ENCODE data around the gene PITX3.
"Not testable (repeated sequence)": the region's sequence is repeated elsewhere in the genome, so short reads cannot be mapped to it uniquely, and the experiment has no call there.

DNA sequence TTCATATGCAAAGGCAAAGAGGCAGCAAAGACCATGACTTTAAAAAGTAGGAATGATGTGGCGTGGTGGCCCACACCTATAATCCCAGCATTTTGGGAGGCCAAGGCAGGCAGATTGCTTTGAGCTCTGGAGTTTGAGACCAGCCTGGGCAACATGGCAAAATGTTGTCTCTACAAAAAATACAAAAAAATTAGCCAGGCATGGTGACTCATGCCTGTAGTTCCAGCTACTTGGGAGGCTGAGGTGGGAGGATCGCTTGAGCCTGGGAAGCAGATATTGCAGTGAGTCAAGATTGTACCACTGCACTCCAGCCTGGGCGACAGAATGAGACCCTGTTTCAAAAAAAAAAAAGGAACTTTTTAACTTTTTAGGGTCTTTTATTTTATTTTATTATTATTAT is 11.2 kb upstream of the PITX3 start:
- TF ChIP-seq, protein P1, sequence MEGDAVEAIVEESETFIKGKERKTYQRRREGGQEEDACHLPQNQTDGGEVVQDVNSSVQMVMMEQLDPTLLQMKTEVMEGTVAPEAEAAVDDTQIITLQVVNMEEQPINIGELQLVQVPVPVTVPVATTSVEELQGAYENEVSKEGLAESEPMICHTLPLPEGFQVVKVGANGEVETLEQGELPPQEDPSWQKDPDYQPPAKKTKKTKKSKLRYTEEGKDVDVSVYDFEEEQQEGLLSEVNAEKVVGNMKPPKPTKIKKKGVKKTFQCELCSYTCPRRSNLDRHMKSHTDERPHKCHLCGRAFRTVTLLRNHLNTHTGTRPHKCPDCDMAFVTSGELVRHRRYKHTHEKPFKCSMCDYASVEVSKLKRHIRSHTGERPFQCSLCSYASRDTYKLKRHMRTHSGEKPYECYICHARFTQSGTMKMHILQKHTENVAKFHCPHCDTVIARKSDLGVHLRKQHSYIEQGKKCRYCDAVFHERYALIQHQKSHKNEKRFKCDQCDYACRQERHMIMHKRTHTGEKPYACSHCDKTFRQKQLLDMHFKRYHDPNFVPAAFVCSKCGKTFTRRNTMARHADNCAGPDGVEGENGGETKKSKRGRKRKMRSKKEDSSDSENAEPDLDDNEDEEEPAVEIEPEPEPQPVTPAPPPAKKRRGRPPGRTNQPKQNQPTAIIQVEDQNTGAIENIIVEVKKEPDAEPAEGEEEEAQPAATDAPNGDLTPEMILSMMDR (IDR thresholded peaks at IDR 0.05; ENCODE audit: low read length): not testable (repeated sequence)
- TF ChIP-seq EZH2 (IDR thresholded peaks at IDR 0.05; ENCODE audit: borderline replicate concordance, low read length): not testable (repeated sequence)
